Measurements from ENCODE around the gene PPP2R3B.

Gene PPP2R3B

GRCh38 chrX:410296-410695 lies 23.6 kb upstream of the PPP2R3B start:
- TF ChIP-seq EGR1 (IDR thresholded peaks at IDR 0.05) (no peak), NFIC (IDR thresholded peaks at IDR 0.05) (no peak), USF1 (IDR thresholded peaks at IDR 0.05) (no peak), EP300 (IDR thresholded peaks at IDR 0.05; ENCODE audit: borderline replicate concordance) (no peak), RAD21 (IDR thresholded peaks at IDR 0.05; ENCODE audit: low read depth) (no peak), TAF1 (IDR thresholded peaks at IDR 0.05; ENCODE audit: low read depth) (no peak), CREB1 (IDR thresholded peaks at IDR 0.05; ENCODE audit: low read depth) (no peak), YY1 (IDR thresholded peaks at IDR 0.05; ENCODE audit: low read depth) (no peak), FOXM1 (IDR thresholded peaks at IDR 0.05; ENCODE audit: borderline replicate concordance, low read depth) (no peak), TEAD4 (IDR thresholded peaks at IDR 0.05) (no peak), REST (IDR thresholded peaks at IDR 0.05; ENCODE audit: low read depth) (no peak), ZBTB7A (IDR thresholded peaks at IDR 0.05; ENCODE audit: low read depth) (no peak), TCF12 (IDR thresholded peaks at IDR 0.05; ENCODE audit: low read depth) (no peak), CEBPB (IDR thresholded peaks at IDR 0.05) (no peak)
- TF ChIP-seq, protein P1, sequence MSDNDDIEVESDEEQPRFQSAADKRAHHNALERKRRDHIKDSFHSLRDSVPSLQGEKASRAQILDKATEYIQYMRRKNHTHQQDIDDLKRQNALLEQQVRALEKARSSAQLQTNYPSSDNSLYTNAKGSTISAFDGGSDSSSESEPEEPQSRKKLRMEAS (IDR thresholded peaks at IDR 0.05): no peak

DNA sequence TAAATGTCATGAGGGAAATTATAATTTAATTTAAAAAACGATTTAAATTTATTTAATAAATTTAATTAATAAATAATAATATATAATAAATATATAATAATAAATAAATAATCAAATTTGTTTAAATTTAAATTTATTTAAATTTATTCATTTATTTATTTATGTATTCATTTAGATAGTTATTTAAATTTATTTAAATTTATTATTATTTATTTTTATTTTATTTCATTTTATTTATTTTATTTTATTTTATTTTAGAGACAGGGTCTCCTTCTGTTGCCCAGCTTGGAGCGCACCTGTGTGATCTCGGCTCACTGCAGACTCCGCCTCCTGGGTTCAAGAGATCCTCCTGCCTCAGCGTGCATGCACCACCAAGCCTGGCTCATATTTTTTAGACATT lies 18.4 kb upstream of the PPP2R3B start:
- TF ChIP-seq USF1 (IDR thresholded peaks at IDR 0.05) (no peak), CEBPB (IDR thresholded peaks at IDR 0.05) (no peak), TCF12 (IDR thresholded peaks at IDR 0.05; ENCODE audit: low read depth) (no peak), FOXM1 (IDR thresholded peaks at IDR 0.05; ENCODE audit: borderline replicate concordance, low read depth) (no peak), TEAD4 (IDR thresholded peaks at IDR 0.05) (no peak), YY1 (IDR thresholded peaks at IDR 0.05; ENCODE audit: low read depth) (no peak), RAD21 (IDR thresholded peaks at IDR 0.05; ENCODE audit: low read depth) (no peak), ZBTB7A (IDR thresholded peaks at IDR 0.05; ENCODE audit: low read depth) (no peak), NFIC (IDR thresholded peaks at IDR 0.05) (no peak), REST (IDR thresholded peaks at IDR 0.05; ENCODE audit: low read depth) (no peak), EP300 (IDR thresholded peaks at IDR 0.05; ENCODE audit: borderline replicate concordance) (no peak), CREB1 (IDR thresholded peaks at IDR 0.05; ENCODE audit: low read depth) (no peak), EGR1 (IDR thresholded peaks at IDR 0.05) (no peak), TAF1 (IDR thresholded peaks at IDR 0.05; ENCODE audit: low read depth) (no peak)
- TF ChIP-seq, protein P1 (IDR thresholded peaks at IDR 0.05): no peak

GRCh38 chrX:404656-405055 lies 17.9 kb upstream of the PPP2R3B start:
- no peak for TF ChIP-seq EGR1 (IDR thresholded peaks at IDR 0.05)
- no peak for TF ChIP-seq EP300 (IDR thresholded peaks at IDR 0.05; ENCODE audit: borderline replicate concordance)
- no peak for TF ChIP-seq TEAD4 (IDR thresholded peaks at IDR 0.05)
- TF ChIP-seq TAF1 (IDR thresholded peaks at IDR 0.05; ENCODE audit: low read depth): no peak

GRCh38 chrX:402857-403256 lies 16.1 kb upstream of the PPP2R3B start:
- TF ChIP-seq TEAD4 (IDR thresholded peaks at IDR 0.05) (no peak), ZBTB7A (IDR thresholded peaks at IDR 0.05; ENCODE audit: low read depth) (no peak), CREB1 (IDR thresholded peaks at IDR 0.05; ENCODE audit: low read depth) (no peak), CEBPB (IDR thresholded peaks at IDR 0.05) (no peak), NFIC (IDR thresholded peaks at IDR 0.05) (no peak), TCF12 (IDR thresholded peaks at IDR 0.05; ENCODE audit: low read depth) (no peak), YY1 (IDR thresholded peaks at IDR 0.05; ENCODE audit: low read depth) (no peak), EGR1 (IDR thresholded peaks at IDR 0.05) (no peak), USF1 (IDR thresholded peaks at IDR 0.05) (no peak), REST (IDR thresholded peaks at IDR 0.05; ENCODE audit: low read depth) (no peak)
- TF ChIP-seq, protein P1 (IDR thresholded peaks at IDR 0.05): no peak
